H1 (cell line): ENCODE data around the gene CMIP.

Experiments
- BACH1 ChIP-seq: IDR thresholded peaks from 2 replicates; pipeline ENCODE4 v1.6.1; 2012; ENCODE audit warnings: low read length, improper control_type of control experiment
- CHD2 ChIP-seq: IDR thresholded peaks from 2 replicates; pipeline ENCODE4 v1.6.1; 2012; ENCODE audit warnings: low read length, improper control_type of control experiment
- CTCF ChIP-seq, 3 experiments: IDR thresholded peaks; 1 replicate in 2 of 3; 2 replicates in 1 of 3; pipeline versions ENCODE4 v1.5.1 to v1.6.1; 2011; ENCODE audit warnings: low read length in 3 of 3, mild to moderate bottlenecking in 3 of 3, inconsistent platforms in 2 of 3, low read depth in 1 of 3, moderate library complexity in 1 of 3; ENCODE audit not compliant: insufficient read depth in 1 of 3; ENCODE audit errors: control extremely low read depth in 1 of 3
- EGR1 ChIP-seq: IDR thresholded peaks from 2 replicates; pipeline ENCODE4 v1.6.1; 2011; ENCODE audit warnings: low read depth, low read length, borderline replicate concordance
- EP300 ChIP-seq, 2 experiments: IDR thresholded peaks; 1 replicate in 1 of 2; 2 replicates in 1 of 2; pipeline ENCODE4 v1.6.1; 2011 to 2012; ENCODE audit warnings: low read depth in 2 of 2, low read length in 2 of 2, mild to moderate bottlenecking in 2 of 2, borderline replicate concordance in 1 of 2, inconsistent platforms in 1 of 2, moderate library complexity in 1 of 2
- EZH2 ChIP-seq: fragments of 200-600 bp; sonication (generic); IDR thresholded peaks from 2 replicates; pipeline ENCODE4 v1.7.1; 2012; ENCODE audit warnings: low read depth, mild to moderate bottlenecking, moderate library complexity, low read length, inconsistent platforms; ENCODE audit not compliant: severe bottlenecking
- GABPA ChIP-seq: IDR thresholded peaks from 2 replicates; pipeline ENCODE4 v1.6.1; 2011; ENCODE audit warnings: mild to moderate bottlenecking, low read length, moderate library complexity, borderline replicate concordance; ENCODE audit not compliant: insufficient read depth
- POLR2A ChIP-seq, 2 experiments: IDR thresholded peaks; 1 replicate in 1 of 2; 2 replicates in 1 of 2; pipeline ENCODE4 v1.6.1; 2011; ENCODE audit warnings: low read depth in 2 of 2, low read length in 2 of 2, mild to moderate bottlenecking in 2 of 2; ENCODE audit errors: control extremely low read depth in 1 of 2
- POLR2AphosphoS5 ChIP-seq: IDR thresholded peaks from 2 replicates; pipeline ENCODE4 v1.6.1; 2011; ENCODE audit warnings: low read depth, low read length
- USF2 ChIP-seq: IDR thresholded peaks from 2 replicates; pipeline ENCODE4 v1.6.1; 2011; ENCODE audit warnings: low read length, improper control_type of control experiment

GRCh38 chr16:81405702-81406113 lies 38.9 kb upstream of the CMIP start:
- peak in 2 of 3 experiments; percentile 26 to 30; a peak in 3 of 4 replicates for TF ChIP-seq CTCF (IDR thresholded peaks at IDR 0.05; ENCODE audit: control extremely low read depth in 1 of 3, insufficient read depth in 1 of 3, low read depth in 1 of 3, low read length in 3 of 3)
- no peak for TF ChIP-seq POLR2A (IDR thresholded peaks at IDR 0.05; ENCODE audit: control extremely low read depth in 1 of 2, low read depth in 2 of 2, low read length in 2 of 2)
- no peak for TF ChIP-seq CHD2
- TF ChIP-seq USF2, result no peak
- TF ChIP-seq POLR2AphosphoS5, result no peak
- TF ChIP-seq BACH1, result peak; percentile 60; the same call in 1 of the 2 replicates
- no peak for TF ChIP-seq EP300 (IDR thresholded peaks at IDR 0.05; ENCODE audit: borderline replicate concordance in 1 of 2, low read depth in 2 of 2, low read length in 2 of 2)
- no peak for TF ChIP-seq EGR1
- no peak for TF ChIP-seq GABPA
- no peak for TF ChIP-seq EZH2
